HEK293 (cell line): Measurements from ENCODE around the gene LPP.

ENCODE experiments used
- CTCF ChIP-seq: fragments of 450-650 bp; formaldehyde crosslinking; IDR thresholded peaks from 2 replicates; pipeline ENCODE4 v1.5.1; 2016; ENCODE audit warnings: missing biosample characterization, missing genetic modification characterization
- SETDB1 ChIP-seq: IDR thresholded peaks from one replicate; pipeline ENCODE4 v1.6.1; 2017; ENCODE audit warnings: mild to moderate bottlenecking, low read length, moderate library complexity, mixed read lengths; ENCODE audit not compliant: insufficient read length
- SP2 ChIP-seq: fragments of 450-650 bp; formaldehyde crosslinking; IDR thresholded peaks from 2 replicates; pipeline ENCODE4 v1.5.1; 2016; ENCODE audit warnings: missing biosample characterization, missing genetic modification characterization
- YY1 ChIP-seq: fragments of 450-650 bp; formaldehyde crosslinking; IDR thresholded peaks from 2 replicates; pipeline ENCODE4 v1.5.1; 2018; ENCODE audit warnings: missing biosample characterization, missing genetic modification characterization
- ZBTB1 ChIP-seq: fragments of 450-650 bp; formaldehyde crosslinking; IDR thresholded peaks from 2 replicates; pipeline ENCODE4 v1.5.1; 2016; ENCODE audit warnings: missing biosample characterization, missing genetic modification characterization
- ZNF16 ChIP-seq: fragments of 450-650 bp; formaldehyde crosslinking; IDR thresholded peaks from 2 replicates; pipeline ENCODE4 v1.5.1; 2016; ENCODE audit warnings: low read depth, missing biosample characterization, missing genetic modification characterization
- ZNF280C ChIP-seq: fragments of 450-650 bp; formaldehyde crosslinking; IDR thresholded peaks from 2 replicates; pipeline ENCODE4 v1.5.1; 2016; ENCODE audit warnings: missing biosample characterization, missing genetic modification characterization
- ZNF280D ChIP-seq: fragments of 450-650 bp; formaldehyde crosslinking; IDR thresholded peaks from 2 replicates; pipeline ENCODE4 v1.5.1; 2016; ENCODE audit warnings: missing biosample characterization, missing genetic modification characterization
- ZNF398 ChIP-seq: fragments of 450-650 bp; formaldehyde crosslinking; IDR thresholded peaks from 2 replicates; pipeline ENCODE4 v1.5.1; 2017; ENCODE audit warnings: missing biosample characterization, missing genetic modification characterization
- ZNF518A ChIP-seq: fragments of 450-650 bp; formaldehyde crosslinking; conservative IDR thresholded peaks from 2 replicates; pipeline ENCODE4 v1.5.1; 2016; ENCODE audit warnings: low read depth, missing biosample characterization, missing genetic modification characterization
- ZNF549 ChIP-seq: fragments of 450-650 bp; IDR thresholded peaks from 2 replicates; pipeline ENCODE4 v1.5.1; 2018; ENCODE audit warnings: missing biosample characterization, missing genetic modification characterization, mild to moderate bottlenecking, inconsistent platforms, moderate library complexity
- ZNF623 ChIP-seq: fragments of 450-650 bp; formaldehyde crosslinking; IDR thresholded peaks from 2 replicates; pipeline ENCODE4 v1.5.1; 2016; ENCODE audit warnings: missing biosample characterization, missing genetic modification characterization
- ZNF785 ChIP-seq: fragments of 450-650 bp; formaldehyde crosslinking; IDR thresholded peaks from 2 replicates; pipeline ENCODE4 v1.5.1; 2016; ENCODE audit warnings: missing biosample characterization, missing genetic modification characterization
- ZSCAN18 ChIP-seq: fragments of 450-650 bp; formaldehyde crosslinking; IDR thresholded peaks from 2 replicates; pipeline ENCODE4 v1.5.1; 2016; ENCODE audit warnings: missing biosample characterization, missing genetic modification characterization

GRCh38 chr3:188505151-188505550 lies 351.2 kb downstream of the LPP start:
- TF ChIP-seq CTCF (tag by site-specific recombination) (no peak), ZNF785 (tag by site-specific recombination) (no peak), ZNF518A (no peak), SP2 (tag by site-specific recombination) (no peak), ZNF280C (no peak), ZNF549 (tag by site-specific recombination) (no peak), SETDB1 (no peak), ZBTB1 (tag by site-specific recombination) (no peak), ZNF16 (tag by site-specific recombination) (no peak), ZNF623 (tag by site-specific recombination) (no peak), ZNF398 (tag by site-specific recombination) (no peak), ZSCAN18 (tag by site-specific recombination) (no peak), ZNF280D (tag by site-specific recombination) (no peak), YY1 (no peak)
